GM10248 (cell line): ENCODE measurements around the gene GYS1.

Experiments used
- CTCF ChIA-PET: fragments of 300-600 bp; sonication (Branson Sonifier 250); formaldehyde crosslinking; extraction: SDS; loops from one replicate; lab custom pipeline; 2021; ENCODE audit warnings: antibody characterized with exemption; lab: Yijun Ruan, JAX
- POLR2A ChIA-PET: fragments of 350-650 bp; sonication (Branson Sonifier 250); formaldehyde crosslinking; extraction: SDS; loops from one replicate; lab custom pipeline; 2020; ENCODE audit warnings: antibody characterized with exemption; lab: Yijun Ruan, JAX
- DNase-seq: peaks from one replicate; pipeline ENCODE4 v3.0.0; 2012; ENCODE audit errors: extremely low spot score
- CTCF ChIP-seq: IDR thresholded peaks from 2 replicates; pipeline ENCODE4 v1.5.1; 2012; ENCODE audit warnings: mild to moderate bottlenecking, low read depth; ENCODE audit errors: extremely low read depth, missing control alignments, control extremely low read depth

The GYS1 gene

GRCh38 chr19:49017666-49018351, 24.7 kb upstream of the GYS1 start:
- peak; percentile 79 for DNase-seq
- ChIA-PET POLR2A (interaction anchor here (0.6 kb wide), 1 partner anchor 143 kb away, joined by 6 read pairs; no protein-coding TSS in a partner anchor), CTCF (interaction anchor here (1.1 to 3.6 kb wide), 8 partner anchors 9 to 89 kb away, joined by 3 to 28 read pairs (median 5); partner anchors contain the start of genes GYS1 and RUVBL2)
- TF ChIP-seq CTCF, result peak; percentile 53

- ChIA-PET POLR2A (interaction anchor here (0.6 kb wide), 1 partner anchor 142 kb away, joined by 6 read pairs; no protein-coding TSS in a partner anchor), CTCF (interaction anchor here (1.1 to 3.6 kb wide), 5 partner anchors 9 to 24 kb away, joined by 4 to 28 read pairs (median 12); partner anchors contain the start of genes GYS1 and RUVBL2)
- no peak for TF ChIP-seq CTCF
- no peak for DNase-seq
Measured at GRCh38 chr19:49017041-49017665, 24.0 kb upstream of the GYS1 start, which contains the start of gene LHB. TSS of gene LHB (minus strand) at chr19:49017091. CDS start at chr19:49017081, 10 bp downstream.

GRCh38 chr19:49016067-49016839, 23.1 kb upstream of the GYS1 start:
- ChIA-PET CTCF (interaction anchor here (0.5 to 1.6 kb wide), 2 partner anchors 16 to 44 kb away, joined by 3 to 4 read pairs; no protein-coding TSS in a partner anchor), POLR2A (interaction anchor here (0.6 kb wide), 2 partner anchors 23 to 135 kb away, joined by 3 to 4 read pairs; partner anchors contain the start of gene RUVBL2)
- no peak for DNase-seq
- TF ChIP-seq CTCF, result no peak

GRCh38 chr19:49014870-49015255, 21.8 kb upstream of the GYS1 start:
- CTCF ChIA-PET, result interaction anchor here (1.5 to 3.5 kb wide), 3 partner anchors 15 to 22 kb away, joined by 4 to 36 read pairs (median 8); partner anchors contain the start of genes GYS1 and RUVBL2

GRCh38 chr19:49014123-49014869, 21.2 kb upstream of the GYS1 start:
- DNase-seq, result no peak
- CTCF ChIA-PET, result interaction anchor here (1.5 to 3.5 kb wide), 2 partner anchors 15 to 21 kb away, joined by 8 to 36 read pairs; partner anchors contain the start of genes GYS1 and RUVBL2
- no peak for TF ChIP-seq CTCF
- POLR2A ChIA-PET, result interaction anchor here (0.6 to 0.8 kb wide), 3 partner anchors 10 to 431 kb away, joined by 3 to 7 read pairs (median 6); no protein-coding TSS in a partner anchor

More at GRCh38 chr19:49014870-49015255, 21.8 kb upstream of the GYS1 start:
- POLR2A ChIA-PET, result no interaction called here
- DNase-seq, result no peak
- TF ChIP-seq CTCF, result no peak
